ENCODE data around the gene DOC2A.
"Not testable (repeated sequence)": the region's sequence is repeated elsewhere in the genome, so short reads cannot be mapped to it uniquely, and the experiment has no call there.

The DOC2A gene

DNA sequence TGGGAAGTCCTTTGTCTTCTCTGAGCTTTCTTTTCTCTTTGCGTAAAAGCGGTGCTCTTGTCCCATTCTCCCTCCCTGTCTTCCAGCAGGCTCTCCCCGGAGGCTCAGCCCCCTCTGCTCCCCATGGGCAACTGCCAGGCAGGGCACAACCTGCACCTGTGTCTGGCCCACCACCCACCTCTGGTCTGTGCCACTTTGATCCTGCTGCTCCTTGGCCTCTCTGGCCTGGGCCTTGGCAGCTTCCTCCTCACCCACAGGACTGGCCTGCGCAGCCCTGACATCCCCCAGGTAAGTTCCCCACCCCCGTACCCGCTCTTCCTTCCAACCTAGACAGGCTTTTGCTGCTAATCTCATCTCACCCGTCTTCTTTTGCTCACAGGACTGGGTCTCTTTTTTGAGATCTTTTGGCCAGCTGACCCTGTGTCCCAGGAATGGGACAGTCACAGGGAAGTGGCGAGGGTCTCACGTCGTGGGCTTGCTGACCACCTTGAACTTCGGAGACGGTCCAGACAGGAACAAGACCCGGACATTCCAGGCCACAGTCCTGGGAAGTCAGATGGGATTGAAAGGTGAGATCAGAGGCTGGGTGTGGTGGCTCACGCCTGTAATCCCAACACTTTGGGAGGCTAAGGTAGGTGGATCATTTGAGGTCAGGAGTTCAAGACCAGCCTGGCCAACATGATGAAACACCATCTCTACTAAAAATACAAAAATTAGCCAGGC, 47.6 kb downstream of the DOC2A start:
- FAIRE-seq = no peak

DNA sequence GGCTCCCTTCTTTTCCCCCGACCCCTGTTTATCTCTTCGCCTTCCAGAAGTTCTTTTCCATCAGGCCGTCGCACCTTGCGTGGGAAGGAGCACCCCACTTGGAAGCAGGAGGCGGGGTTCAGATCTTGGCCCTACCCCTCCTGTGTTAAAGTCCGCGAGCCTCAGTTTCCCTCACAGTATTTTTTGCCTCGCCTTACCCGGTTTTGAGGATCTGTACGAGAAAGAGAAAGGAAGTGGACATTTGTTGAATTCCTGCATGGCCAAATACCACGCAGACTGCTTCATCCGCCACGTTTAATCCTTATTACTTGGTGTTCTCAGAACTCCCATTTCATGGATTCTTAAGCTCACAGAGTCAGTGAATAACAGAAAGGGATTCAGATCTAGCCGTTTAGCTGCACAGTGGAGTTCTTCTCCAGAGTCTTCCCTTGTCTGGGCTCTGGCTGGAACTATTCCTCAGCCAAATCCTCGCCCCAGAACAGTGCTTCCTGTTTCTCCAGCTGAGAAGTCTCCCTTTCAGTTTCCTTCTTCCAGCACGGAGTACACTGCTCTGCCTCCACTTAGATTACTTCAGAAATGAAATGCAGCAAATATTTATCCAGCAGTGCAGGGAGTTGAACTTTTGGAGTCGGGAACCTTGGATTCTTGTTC, 48.4 kb downstream of the DOC2A start:
- no peak for FAIRE-seq

DNA sequence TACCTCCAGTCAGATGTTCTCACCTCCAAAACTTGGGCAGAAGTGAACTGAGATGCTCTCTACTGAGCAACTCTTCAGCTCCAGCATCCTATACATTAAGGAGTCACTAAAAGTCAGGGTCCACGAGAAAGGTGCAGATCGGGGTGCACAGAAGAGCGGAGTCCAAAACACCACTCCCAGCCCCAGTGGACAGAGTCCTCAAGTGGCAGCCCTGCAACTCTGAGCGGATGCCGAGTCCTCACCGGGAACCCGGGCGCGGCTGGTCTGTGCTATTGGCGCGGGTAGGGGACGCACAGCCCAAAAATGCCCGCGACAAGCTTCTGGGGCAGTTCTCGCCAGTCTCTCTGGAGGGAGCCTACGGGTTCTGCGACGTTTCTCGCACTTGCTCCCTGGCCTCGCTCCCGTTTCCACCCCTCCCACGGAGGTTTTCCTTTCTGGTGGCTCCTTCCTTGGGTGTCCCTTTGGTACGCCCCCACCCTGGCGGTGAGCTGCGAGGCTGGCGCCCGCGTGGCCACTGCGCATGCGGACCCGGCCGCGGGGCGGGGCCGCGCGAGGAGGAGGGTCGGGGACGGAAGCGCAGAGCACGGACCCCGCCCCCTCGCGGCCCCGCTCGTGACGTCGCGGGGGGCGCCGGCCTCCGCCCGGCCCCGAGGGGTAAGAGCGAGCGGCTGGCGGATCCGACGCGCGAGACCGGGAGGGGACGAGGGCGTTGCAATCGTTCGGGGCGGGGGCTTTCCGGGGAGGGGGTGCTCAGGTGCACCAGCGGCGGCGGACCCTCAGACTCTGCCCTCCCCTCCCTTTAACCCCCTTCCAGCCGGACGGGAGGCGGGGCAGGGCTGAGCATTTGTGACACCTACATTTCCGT, 49.1 kb downstream of the DOC2A start, which contains the start of gene TMEM219:
TMEM219 (plus strand) TSS at position 601 of the 865 bp plus-strand sequence. CDS start 1,065 bp downstream, outside the sequence.
- FAIRE-seq = no peak

DNA sequence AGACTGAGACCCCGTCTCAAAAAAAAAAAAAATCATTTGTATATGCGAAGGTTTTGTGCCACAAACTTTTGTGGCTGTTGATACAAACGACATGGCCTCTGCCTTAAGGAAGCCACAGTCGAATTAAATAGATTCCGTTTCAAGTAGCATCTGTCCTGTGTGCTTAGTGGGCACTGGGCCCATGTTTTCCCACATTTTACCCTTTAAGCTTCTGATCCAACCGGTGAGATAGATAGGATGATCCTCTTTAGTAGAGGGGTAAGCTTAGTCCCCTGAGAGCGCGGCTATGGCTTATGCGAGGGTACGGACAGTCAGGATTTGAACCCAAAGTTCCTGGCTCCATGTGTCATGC, 49.7 kb downstream of the DOC2A start:
- FAIRE-seq = no peak

DNA sequence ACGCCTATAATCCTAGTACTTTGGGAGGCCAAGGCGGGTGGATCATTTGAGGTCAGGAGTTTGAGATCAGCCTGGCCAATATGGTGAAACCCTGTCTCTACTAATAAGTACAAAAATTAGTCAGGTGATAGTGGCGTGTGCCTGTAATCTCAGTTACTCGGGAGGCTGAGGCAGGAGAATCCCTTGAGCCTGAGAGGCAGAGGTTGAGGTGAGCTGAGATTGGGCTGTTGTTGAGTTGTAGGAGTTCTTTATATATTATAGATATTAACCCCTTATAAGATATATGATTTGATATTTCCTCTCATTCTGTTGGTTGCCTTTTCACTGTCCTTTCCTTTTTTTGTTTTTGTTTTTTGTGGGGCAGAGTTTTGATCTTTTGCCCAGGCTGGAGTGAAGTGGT, 51.0 kb downstream of the DOC2A start:
- not testable (repeated sequence) for FAIRE-seq

DNA sequence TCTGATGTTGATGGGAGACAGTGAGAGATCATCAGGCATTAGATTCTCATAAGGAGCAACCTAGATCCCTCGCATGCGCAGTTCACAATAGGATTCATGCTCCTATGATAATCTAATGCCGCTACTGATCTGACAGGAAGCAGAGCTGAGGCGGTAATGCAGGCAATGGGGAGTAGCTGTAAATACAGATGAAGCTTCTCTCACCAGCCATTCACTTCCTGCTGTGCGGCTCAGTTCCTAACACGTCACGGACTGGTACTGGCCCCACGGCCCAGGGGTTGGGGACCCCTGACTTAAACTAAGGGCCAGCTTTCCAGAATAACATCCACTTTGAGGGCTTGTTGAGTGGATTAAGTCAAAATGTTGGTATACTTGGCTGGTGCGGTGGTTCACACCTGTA, 51.5 kb downstream of the DOC2A start:
- no peak for FAIRE-seq

DNA sequence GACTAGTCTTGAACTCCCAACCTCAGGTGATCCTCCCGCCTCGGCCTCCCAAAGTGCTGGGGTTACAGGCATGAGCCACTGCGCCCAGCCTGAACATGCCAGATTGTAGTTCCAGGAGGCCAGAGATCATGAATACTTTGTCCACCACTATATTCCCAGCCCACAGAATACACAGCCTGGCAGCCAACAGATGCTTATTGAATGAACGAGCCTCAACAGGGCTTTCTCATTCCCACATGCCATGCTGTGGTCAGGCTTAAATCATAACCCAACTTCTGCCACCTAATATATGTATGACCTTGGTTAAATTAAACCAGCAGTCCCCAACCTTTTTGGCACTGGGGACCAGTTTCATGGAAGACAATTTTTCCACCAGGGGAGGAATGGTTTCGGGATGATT, 52.1 kb downstream of the DOC2A start:
- no peak for FAIRE-seq
